K562 (cell line): ENCODE data around the gene KPNA4. TPM values are rescaled to one million over a fixed set of nuclear protein-coding genes. Genes with fewer than 3 reads are reported as not detected.
A peak's percentile ranks its signal among the peaks of the same experiment; 100 is the strongest.

Experiments used
- ATAC-seq: fragments of 200-7000 bp; cut with Tn5 transposase; 3 replicates; pipeline ENCODE4 v1.9.1; 2020; ENCODE audit warnings: moderate library complexity
- BruUV-seq: library from RNA; stranded (reverse); fragments of 400-500 nt; replicated peaks from 2 replicates; lab custom pipeline; 2021; lab: Mats Ljungman, UMichigan
- CTCF ChIA-PET: fragments of 300-600 bp; formaldehyde crosslinking; extraction: SDS; loops from one replicate; lab custom pipeline; 2021; ENCODE audit warnings: low intra/inter-chr PET ratio; lab: Yijun Ruan, JAX
- POLR2A ChIA-PET: fragments of 300-600, 350-650 bp; sonication (Branson Sonifier 250); formaldehyde crosslinking; extraction: SDS; loops from one replicate; lab custom pipeline; 2021; ENCODE audit warnings: antibody characterized with exemption, inconsistent platforms; lab: Yijun Ruan, JAX
- DNase-seq, 4 experiments: peaks; one replicate each; pipeline versions ENCODE4 v3.0.0 to v3.0.0-alpha.2; 2011 to 2018; ENCODE audit warnings: low spot score in 3 of 4, mixed read lengths in 3 of 4; ENCODE audit errors: extremely low read depth in 1 of 4
- FAIRE-seq: peaks from 2 replicates; lab custom pipeline; 2011; peaks lifted over from hg19 to GRCh38; lab: Jason Lieb, UNC
- H2AFZ ChIP-seq: 2 replicates; pipeline ENCODE4 v1.6.0; 2011; ENCODE audit warnings: low read depth, low read length, control low read depth, inconsistent platforms
- H3K27ac ChIP-seq: fragments of 200-600 bp; 3 replicates; pipeline ENCODE4 v1.8.0; 2011; ENCODE audit warnings: low read depth, mild to moderate bottlenecking, control low read depth, inconsistent platforms, low read length, moderate library complexity, mixed read lengths; ENCODE audit errors: extremely low read depth
- H3K27me3 ChIP-seq, 2 experiments: fragments of 300-600 bp in 1 of 2; 2 replicates in 1 of 2; 3 replicates in 1 of 2; pipeline versions ENCODE4 v1.6.0 to v1.8.0; 2011; ENCODE audit warnings: inconsistent platforms in 2 of 2, low read length in 2 of 2, mild to moderate bottlenecking in 1 of 2, mixed read lengths in 1 of 2, moderate library complexity in 1 of 2; ENCODE audit not compliant: control insufficient read depth in 2 of 2, insufficient read depth in 2 of 2
- H3K36me3 ChIP-seq: fragments of 300-600 bp; 3 replicates; pipeline ENCODE4 v1.8.0; 2011; ENCODE audit warnings: mild to moderate bottlenecking, low read length, inconsistent platforms; ENCODE audit not compliant: control insufficient read depth, insufficient read depth
- H3K4me1 ChIP-seq, 2 experiments: fragments of 200-600 bp in 1 of 2; replicated peaks in 1 of 2; 2 replicates in 1 of 2; 3 replicates in 1 of 2; pipeline versions ENCODE4 v1.5.1 to v1.8.0; 2011; ENCODE audit warnings: inconsistent platforms in 2 of 2, low read length in 2 of 2, mild to moderate bottlenecking in 1 of 2, mixed read lengths in 1 of 2, moderate library complexity in 1 of 2; ENCODE audit not compliant: control insufficient read depth in 2 of 2, insufficient read depth in 2 of 2
- H3K4me2 ChIP-seq: 2 replicates; pipeline ENCODE4 v1.6.1; 2011; ENCODE audit warnings: low read length, control low read depth, inconsistent platforms, mixed read lengths; ENCODE audit not compliant: insufficient read depth
- H3K4me3 ChIP-seq: fragments of 200-600 bp; sonication (generic), shearing (Covaris generic); 2 replicates; pipeline ENCODE4 v1.5.1; 2016; ENCODE audit warnings: control low read depth, inconsistent platforms
- H3K79me2 ChIP-seq: fragments of 200-600 bp; 3 replicates; pipeline ENCODE4 v1.8.0; 2011; ENCODE audit warnings: low read length, inconsistent platforms; ENCODE audit not compliant: control insufficient read depth, insufficient read depth
- H3K9ac ChIP-seq, 2 experiments: 2 replicates each; pipeline versions ENCODE4 v1.6.0 to v1.6.1; 2011; ENCODE audit warnings: low read depth in 2 of 2, low read length in 2 of 2, control low read depth in 1 of 2, inconsistent platforms in 1 of 2, mild to moderate bottlenecking in 1 of 2, mixed read lengths in 1 of 2; ENCODE audit not compliant: insufficient read depth in 1 of 2
- H3K9me1 ChIP-seq: one replicate; pipeline ENCODE4 v1.6.0; 2011; ENCODE audit warnings: inconsistent platforms, mild to moderate bottlenecking, low read length, moderate library complexity; ENCODE audit not compliant: control insufficient read depth, insufficient read depth
- H3K9me3 ChIP-seq: replicated peaks from 2 replicates; pipeline ENCODE4 v1.5.1; 2011; ENCODE audit warnings: low read depth, low read length, inconsistent platforms; ENCODE audit not compliant: control insufficient read depth, insufficient read depth
- H4K20me1 ChIP-seq: replicated peaks from 2 replicates; pipeline ENCODE4 v1.6.1; 2011; ENCODE audit warnings: low read length, inconsistent platforms, mixed read lengths; ENCODE audit not compliant: control insufficient read depth, insufficient read depth
- CBX2 ChIP-seq: fragments of 200-600 bp; sonication (generic); IDR thresholded peaks from one replicate; pipeline ENCODE4 v1.6.1; 2012; ENCODE audit warnings: mild to moderate bottlenecking, low read length, inconsistent platforms; ENCODE audit not compliant: insufficient read depth, poor library complexity, severe bottlenecking
- CHD1 ChIP-seq: fragments of 200-600 bp; sonication (generic); IDR thresholded peaks from one replicate; pipeline ENCODE4 v1.6.1; 2012; ENCODE audit warnings: mild to moderate bottlenecking, moderate library complexity, low read length, inconsistent platforms
- GTF2E2 ChIP-seq: fragments of 200-800 bp; sonication (Bioruptor generic); IDR thresholded peaks from 2 replicates; pipeline ENCODE4 v1.6.1; 2016; ENCODE audit warnings: missing genetic modification characterization, missing compliant biosample characterization
- LARP7 ChIP-seq: fragments of 450-650 bp; IDR thresholded peaks from 2 replicates; pipeline ENCODE4 v1.6.1; 2016
- NBN ChIP-seq: fragments of 450-650 bp; IDR thresholded peaks from 2 replicates; pipeline ENCODE4 v1.6.1; 2016; ENCODE audit warnings: low read depth, mild to moderate bottlenecking
- NFE2 ChIP-seq: IDR thresholded peaks from 2 replicates; pipeline ENCODE4 v1.6.1; 2014; ENCODE audit warnings: antibody characterized with exemption, low read depth
- RNF2 ChIP-seq: sonication (generic); IDR thresholded peaks from 2 replicates; pipeline ENCODE4 v1.6.1; 2016
- TCFL5 ChIP-seq: fragments of 250-450 bp; sonication (Bioruptor Pico); conservative IDR thresholded peaks from 2 replicates; pipeline ENCODE4 v1.6.1; 2021; ENCODE audit warnings: mild to moderate bottlenecking, moderate library complexity, matching md5 sums
- TSC22D4 ChIP-seq: fragments of 450-650 bp; IDR thresholded peaks from 2 replicates; pipeline ENCODE4 v1.6.1; 2016; ENCODE audit warnings: missing genetic modification characterization, missing biosample characterization, control low read depth
- ZNF354B ChIP-seq: fragments of 250-450 bp; sonication (Bioruptor Pico); IDR thresholded peaks from 2 replicates; pipeline ENCODE4 v1.4.0; 2020
- WGBS: fragments of 100-300 bp; shearing (Covaris generic); methylation state at CpG from one replicate; pipeline ENCODE4 v1.1.6; 2016; ENCODE audit warnings: low coverage, mixed read lengths; ENCODE audit not compliant: insufficient coverage; ENCODE audit errors: missing lambda C conversion rate; 5-methylcytosine and 5-hydroxymethylcytosine counted together
- in situ Hi-C: fragments of 300-500 bp; cut with MboI; formaldehyde crosslinking; loops from 4 replicates; pipeline ENCODE4 v1.15.0; 2018; ENCODE audit warnings: inconsistent platforms, mixed read lengths
- intact Hi-C: fragments of 100-400 bp; cut with micrococcal nuclease; formaldehyde crosslinking; loops from 2 replicates; pipeline ENCODE4 v1.14.2; 2022
- polyA plus RNA-seq, 8 experiments: library from polyadenylated mRNA; depleted of rRNA in 4 of 8; stranded (reverse) in 5 of 8; unstranded in 3 of 8; fragments of >200 nt; fragmentation: Nextera tagmentation in 2 of 8; fragmentation: Illumina TruSeq in 1 of 8; extraction: Ambion mirVana in 2 of 8; extraction: Trizol in 1 of 8; gene quantifications; 2 replicates each; pipeline versions ENCODE4 v1.2.1 to v1.2.3, GENCODE V29; 2011 to 2014; ENCODE audit warnings: inconsistent platforms in 1 of 8, missing spikeins in 1 of 8
- total RNA-seq, 7 experiments: library from RNA; depleted of rRNA in 6 of 7; stranded (reverse); fragments of >200 nt in 6 of 7; fragmentation: Illumina TruSeq in 2 of 7; extraction: Trizol in 2 of 7; gene quantifications; 2 replicates each; pipeline versions ENCODE4 v1.2.1 to v1.2.3, GENCODE V29; 2011 to 2021; ENCODE audit warnings: low replicate concordance in 1 of 7
- TF ChIP-seq, protein P1 (sequence below): fragments of 450-650 bp; formaldehyde crosslinking; conservative IDR thresholded peaks from 2 replicates; pipeline ENCODE4 v1.4.0; 2022; ENCODE audit warnings: mild to moderate bottlenecking, missing genetic modification characterization

Gene KPNA4
- total and polyA plus RNA-seq, 9 of the 15 experiments (the other 6 are each of a cell fraction or from before 2014, with no cell fraction given), result 13.9 to 66.6 (median 34.5) TPM

DNA sequence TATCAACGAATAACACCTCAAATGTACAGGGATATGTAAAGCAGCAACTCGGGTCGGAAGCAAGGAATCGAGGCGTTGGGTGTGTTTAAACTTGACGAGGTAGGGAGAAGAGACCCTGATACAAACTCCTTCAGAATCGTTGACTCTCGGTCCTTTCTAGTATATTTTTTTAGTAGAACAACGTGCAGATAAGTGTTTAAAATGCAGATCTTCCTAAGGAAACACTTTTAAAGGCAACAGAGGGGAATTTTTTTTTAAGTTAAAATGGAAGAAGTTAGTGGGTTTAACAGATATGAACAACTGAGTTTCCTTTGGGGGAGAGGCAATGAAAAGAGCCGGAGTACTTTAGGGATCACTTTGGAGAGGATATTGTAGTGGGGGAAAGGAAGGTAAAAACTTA lies 1.1 kb upstream of the KPNA4 start:
- BruUV-seq, result no TSS peak
- Histone ChIP-seq H3K36me3 (peaks cover 32% of the 10 kb centered on the region; the same call in 2 of the 3 replicates), H3K79me2 (peaks cover 53% of the 10 kb centered on the region), H3K4me3 (peak overlapping the region; percentile 67), H4K20me1 (0 out of 2 replicates have a peak, but pooled peaks cover 9% of the 10 kb centered on the region), H3K9me1 (no peaks in the 10 kb centered on the region), H3K27me3 (no peaks in the 10 kb centered on the region), H3K27ac (peak overlapping the region; percentile 98), H3K9ac (peak overlapping the region; percentile 38 to 93; a peak in 2 of 4 replicates), H3K9me3 (no peaks in the 10 kb centered on the region; the same call in 1 of the 2 replicates), H2AFZ (peak overlapping the region; percentile 98), H3K4me1 (peaks cover 13 to 17% of the 10 kb centered on the region in 2 experiments; a peak in 4 of 5 replicates), H3K4me2 (peak overlapping the region; percentile 96)
- in situ Hi-C loops, result no loop called here
- peak in 1 of 4 experiments; percentile 17 for DNase-seq
- 4% methylated on average over 10 of the region's 10 CpGs for WGBS
- TF ChIP-seq TCFL5 (CRISPR knock-in tag), result no peak
- TF ChIP-seq GTF2E2, result peak; percentile 58; the same call in 1 of the 2 replicates
- CTCF ChIA-PET, result no interaction called here
- FAIRE-seq, result no peak
- intact Hi-C loops, result no loop called here
- ATAC-seq, result no peak
- POLR2A ChIA-PET, result interaction anchor here (0.7 to 1.1 kb wide), 3 partner anchors 29 to 651 kb away, joined by 3 to 5 read pairs (median 3); no protein-coding TSS in a partner anchor

DNA sequence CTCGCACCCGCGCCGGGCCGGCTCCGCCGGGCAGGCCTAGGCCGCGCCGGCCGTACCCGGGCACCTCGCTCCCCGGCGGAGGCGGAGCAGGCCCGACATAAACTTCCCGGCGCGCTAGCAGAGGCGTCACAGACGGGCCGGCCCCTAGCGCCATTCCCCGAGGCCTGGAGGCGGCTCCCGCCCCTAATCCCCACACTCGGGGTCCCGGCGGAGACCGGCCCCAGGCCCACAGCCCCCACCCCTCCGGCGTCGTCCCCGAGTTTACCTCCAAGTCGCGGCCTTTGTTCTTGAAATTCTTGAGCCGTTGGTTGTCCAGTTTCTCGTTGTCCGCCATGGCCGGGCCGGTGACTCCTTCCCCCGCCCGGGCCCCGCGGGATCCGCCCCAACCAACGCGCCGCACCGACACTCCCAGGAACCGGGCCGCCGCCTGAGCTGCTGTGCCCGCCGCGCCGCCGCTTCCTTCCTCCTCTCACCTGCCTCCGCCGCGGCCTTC lies 376 bp downstream of the KPNA4 start:
- H3K9me1 ChIP-seq, result no peaks in the 10 kb centered on the region
- peak overlapping the region; percentile 67 for H3K4me3 ChIP-seq
- peak overlapping the region; percentile 77 to 94; a peak in 3 of 4 replicates for H3K9ac ChIP-seq
- no peaks in the 10 kb centered on the region; the same call in 1 of the 2 replicates for H3K9me3 ChIP-seq
- peaks cover 68% of the 10 kb centered on the region for H3K79me2 ChIP-seq
- peak overlapping the region; percentile 75 for H2AFZ ChIP-seq
- ChIA-PET POLR2A (interaction anchor here (1.5 kb wide), 1 partner anchor 10 kb away, joined by 10 read pairs; no protein-coding TSS in a partner anchor), CTCF (no interaction called here)
- no peaks in the 10 kb centered on the region for H3K27me3 ChIP-seq
- FAIRE-seq, result no peak
- in situ Hi-C loops, result no loop called here
- peak; percentile 79 for ATAC-seq
- peak overlapping the region; percentile 85 for H3K27ac ChIP-seq
- H3K36me3 ChIP-seq, result peaks cover 35% of the 10 kb centered on the region; the same call in 2 of the 3 replicates
- intact Hi-C loops, result loop anchor here (5.0 kb wide), 1 partner anchor 118 kb away; the partner anchor contains the start of gene TRIM59
- BruUV-seq, result no TSS peak
- H3K4me2 ChIP-seq, result peak overlapping the region; percentile 89; the same call in 1 of the 2 replicates
- peak in 3 of 4 experiments; percentile 58 to 71 (median 62) for DNase-seq
- 0 out of 2 replicates have a peak, but pooled peaks cover 9% of the 10 kb centered on the region for H4K20me1 ChIP-seq
- 0% methylated on average over 5 of the region's 62 CpGs for WGBS
- peaks cover 13 to 17% of the 10 kb centered on the region in 2 experiments; a peak in 4 of 5 replicates for H3K4me1 ChIP-seq
- TF ChIP-seq, protein P1, sequence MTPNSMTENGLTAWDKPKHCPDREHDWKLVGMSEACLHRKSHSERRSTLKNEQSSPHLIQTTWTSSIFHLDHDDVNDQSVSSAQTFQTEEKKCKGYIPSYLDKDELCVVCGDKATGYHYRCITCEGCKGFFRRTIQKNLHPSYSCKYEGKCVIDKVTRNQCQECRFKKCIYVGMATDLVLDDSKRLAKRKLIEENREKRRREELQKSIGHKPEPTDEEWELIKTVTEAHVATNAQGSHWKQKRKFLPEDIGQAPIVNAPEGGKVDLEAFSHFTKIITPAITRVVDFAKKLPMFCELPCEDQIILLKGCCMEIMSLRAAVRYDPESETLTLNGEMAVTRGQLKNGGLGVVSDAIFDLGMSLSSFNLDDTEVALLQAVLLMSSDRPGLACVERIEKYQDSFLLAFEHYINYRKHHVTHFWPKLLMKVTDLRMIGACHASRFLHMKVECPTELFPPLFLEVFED (CRISPR knock-in tag), result no peak
- no peak for TF ChIP-seq TSC22D4 (tag)
- TF ChIP-seq LARP7, result no peak
- TF ChIP-seq RNF2, result no peak
- TF ChIP-seq ZNF354B, result no peak
- no peak for TF ChIP-seq CBX2
- peak; percentile 43 for TF ChIP-seq CHD1
- no peak for TF ChIP-seq NBN
- TF ChIP-seq NFE2, result no peak
